Activated CD4-positive, alpha-beta T cell treated with anti-CD3 and anti-CD28 coated beads, Interleukin-2, amount 50 U/mL, for 4 hours (primary cell): ENCODE data around the gene CDPF1.
"Not testable (repeated sequence)": the region's sequence is repeated elsewhere in the genome, so short reads cannot be mapped to it uniquely, and the experiment has no call there.

Experiments
- DNase-seq, 2 experiments: peaks; one replicate each; pipeline ENCODE4 v3.0.0-alpha.2; 2020

CDPF1 gene

GRCh38 chr22:46281866-46282678 is 32.0 kb upstream of the CDPF1 start:
- no peak for DNase-seq

- no peak for DNase-seq
Measured at GRCh38 chr22:46280999-46281623, 31.0 kb upstream of the CDPF1 start.

GRCh38 chr22:46280063-46280817 is 30.1 kb upstream of the CDPF1 start:
- no peak for DNase-seq

GRCh38 chr22:46278656-46279645 is 28.9 kb upstream of the CDPF1 start:
- no peak for DNase-seq

- DNase-seq = no peak
Measured at GRCh38 chr22:46276563-46276962, 26.5 kb upstream of the CDPF1 start.

- no peak for DNase-seq
Measured at GRCh38 chr22:46275455-46276122, 25.5 kb upstream of the CDPF1 start.

GRCh38 chr22:46274381-46274780 is 24.3 kb upstream of the CDPF1 start:
- DNase-seq = no peak

GRCh38 chr22:46273432-46274148 is 23.5 kb upstream of the CDPF1 start:
- no peak for DNase-seq

- DNase-seq = no peak
Measured at GRCh38 chr22:46272762-46273431, 22.8 kb upstream of the CDPF1 start.

- no peak for DNase-seq
Measured at GRCh38 chr22:46272196-46272595, 22.1 kb upstream of the CDPF1 start.

GRCh38 chr22:46269564-46269963 is 19.5 kb upstream of the CDPF1 start:
- DNase-seq = no peak

GRCh38 chr22:46267431-46268279 is 17.6 kb upstream of the CDPF1 start, which contains the start of gene TTC38:
Gene TTC38, plus strand, starts transcription at chr22:46268008. Its CDS starts 32 bp downstream, at chr22:46268040.
- DNase-seq = peak; percentile 12 to 13

GRCh38 chr22:46265627-46266026 is 15.5 kb upstream of the CDPF1 start:
- not testable (repeated sequence) for DNase-seq

- DNase-seq = not testable (repeated sequence)
Measured at GRCh38 chr22:46264520-46264919, 14.4 kb upstream of the CDPF1 start.

- DNase-seq = no peak
Measured at GRCh38 chr22:46263216-46263590, 13.1 kb upstream of the CDPF1 start, which contains the start of gene PKDREJ. Gene PKDREJ, minus strand, starts transcription at chr22:46263343. Its CDS starts 21 bp downstream, at chr22:46263322.

- no peak for DNase-seq
Measured at GRCh38 chr22:46262449-46263215, 12.5 kb upstream of the CDPF1 start.

GRCh38 chr22:46260038-46260437 is 9.9 kb upstream of the CDPF1 start:
- DNase-seq = no peak

- no peak for DNase-seq
Measured at GRCh38 chr22:46259374-46259773, 9.3 kb upstream of the CDPF1 start.
